ENCODE measurements around the gene SV2B.

SV2B gene

DNA sequence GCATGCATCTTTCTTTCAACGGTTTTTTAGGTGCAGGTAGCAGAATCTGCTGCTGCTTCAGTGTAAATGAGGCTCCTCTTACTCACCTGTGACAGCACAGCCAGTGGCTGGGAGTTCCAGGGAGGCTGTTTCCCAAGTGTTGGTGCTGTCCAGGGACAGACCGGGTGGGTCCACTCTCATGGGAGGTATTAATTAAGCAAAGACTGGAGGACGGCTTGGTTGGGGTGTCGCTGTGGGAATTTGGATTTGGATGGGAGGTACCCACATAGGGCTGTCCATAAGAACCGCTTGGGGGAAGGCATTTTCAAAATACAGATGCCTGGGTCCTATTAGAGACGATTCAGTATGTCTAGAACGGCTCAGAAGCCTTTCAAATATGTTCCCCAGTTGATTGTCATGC lies 42.9 kb downstream of the SV2B start:
- DNase-seq, result no peak

DNA sequence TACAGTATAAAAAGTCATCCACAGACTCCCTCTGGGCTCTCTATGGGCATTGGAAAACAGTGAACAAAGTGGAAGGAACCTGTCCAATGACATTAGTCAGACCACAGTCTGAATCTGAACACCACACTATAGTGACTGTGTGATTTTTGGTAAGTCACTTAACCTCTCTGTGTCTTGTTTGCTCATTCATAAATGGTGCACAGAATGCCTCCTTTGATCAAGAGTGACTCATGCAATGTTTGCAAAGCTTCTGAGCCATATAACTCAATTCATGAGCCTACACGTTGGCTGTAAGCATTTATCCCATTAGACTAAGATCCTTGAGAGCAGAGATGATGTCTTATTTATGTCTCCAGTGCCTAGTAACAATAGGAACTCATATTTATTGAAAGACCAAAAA lies 46.7 kb downstream of the SV2B start:
- DNase-seq, result no peak

DNA sequence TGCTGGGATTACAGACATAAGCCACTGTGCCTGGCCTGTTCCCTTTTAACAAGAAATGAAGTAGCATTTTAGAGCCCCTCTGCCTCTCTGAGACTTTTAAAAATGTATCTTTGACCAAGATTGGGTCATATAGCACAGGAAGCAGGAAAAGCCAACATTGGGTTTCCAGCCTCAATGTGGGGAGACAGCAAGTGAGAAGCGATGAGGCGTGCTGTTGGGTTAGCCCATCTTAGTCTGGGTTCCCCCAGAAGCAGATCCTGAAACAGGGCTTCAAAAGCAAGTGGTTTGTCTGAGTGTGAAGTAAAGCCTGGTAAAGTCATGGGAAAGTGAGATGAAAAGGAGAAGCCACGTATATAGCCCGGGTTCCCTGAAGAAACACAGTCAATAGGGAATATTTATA lies 48.2 kb downstream of the SV2B start:
- no peak for DNase-seq

DNA sequence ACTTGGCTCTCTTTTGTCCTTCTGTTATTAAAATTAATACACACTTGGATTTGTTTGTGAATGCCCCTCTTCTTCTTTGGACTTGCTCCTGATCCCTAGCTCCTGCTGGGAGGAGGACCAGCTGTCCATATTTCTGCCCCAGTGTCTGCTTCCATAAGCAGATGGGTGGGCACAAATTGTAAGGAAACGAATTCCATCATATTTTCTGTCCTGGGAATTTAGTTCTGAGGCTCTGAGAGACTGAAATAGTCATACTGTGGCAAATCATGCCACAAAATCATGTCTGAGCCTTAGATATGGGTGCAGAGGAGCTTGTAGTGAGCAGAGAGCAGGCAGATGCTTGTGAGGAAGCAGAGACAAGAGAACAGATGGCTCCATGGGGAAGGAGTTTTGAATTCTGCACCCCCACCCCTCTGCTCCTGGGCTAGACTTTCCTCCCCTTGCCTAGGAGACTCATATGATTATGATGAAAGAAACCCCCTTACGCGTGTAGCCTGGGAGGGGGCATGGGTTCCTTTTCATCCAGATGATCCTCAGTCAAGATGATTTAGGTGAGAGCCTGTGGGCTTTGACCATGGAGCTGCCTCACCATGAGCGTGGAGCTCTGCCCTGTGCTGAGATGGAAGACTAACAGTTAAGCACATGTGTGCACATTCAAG lies 50.6 kb downstream of the SV2B start:
- no peak for DNase-seq

DNA sequence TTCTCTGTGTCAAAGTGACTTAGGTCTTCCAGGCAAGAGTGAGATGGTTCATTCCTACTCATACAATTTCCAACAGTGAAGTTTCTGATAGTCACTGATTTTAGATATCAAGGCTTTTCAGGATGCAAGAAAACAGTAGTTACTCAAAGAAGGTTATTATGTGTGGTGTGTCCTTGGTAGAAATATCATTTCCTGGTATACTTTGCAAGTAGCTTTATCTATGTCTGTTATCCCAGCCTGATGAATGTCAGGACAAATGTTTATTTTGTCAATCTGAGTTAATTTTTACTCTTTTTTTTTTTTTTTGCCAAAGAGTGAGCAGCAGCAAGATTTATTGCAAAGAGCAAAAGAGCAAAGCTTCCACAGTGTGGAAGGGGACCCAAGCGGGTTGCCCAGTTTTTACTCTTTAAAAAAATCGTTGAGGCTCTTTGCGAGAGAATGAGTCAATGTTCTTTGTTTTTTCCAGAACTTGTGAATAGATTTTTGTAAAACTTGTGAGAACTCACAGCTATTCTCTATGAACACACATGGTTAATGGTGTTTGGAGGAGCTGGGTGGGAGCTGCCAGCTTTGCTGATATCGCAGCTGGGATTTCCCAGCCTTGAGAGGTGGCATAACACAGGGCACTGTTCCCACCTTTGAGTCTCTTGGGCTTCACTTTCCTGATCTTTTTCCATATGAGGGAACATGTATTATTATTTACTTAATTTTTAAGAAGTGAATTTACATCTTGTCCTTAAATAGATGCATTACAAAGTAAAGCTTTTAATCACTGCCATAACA lies 51.9 kb downstream of the SV2B start:
- no peak for DNase-seq

DNA sequence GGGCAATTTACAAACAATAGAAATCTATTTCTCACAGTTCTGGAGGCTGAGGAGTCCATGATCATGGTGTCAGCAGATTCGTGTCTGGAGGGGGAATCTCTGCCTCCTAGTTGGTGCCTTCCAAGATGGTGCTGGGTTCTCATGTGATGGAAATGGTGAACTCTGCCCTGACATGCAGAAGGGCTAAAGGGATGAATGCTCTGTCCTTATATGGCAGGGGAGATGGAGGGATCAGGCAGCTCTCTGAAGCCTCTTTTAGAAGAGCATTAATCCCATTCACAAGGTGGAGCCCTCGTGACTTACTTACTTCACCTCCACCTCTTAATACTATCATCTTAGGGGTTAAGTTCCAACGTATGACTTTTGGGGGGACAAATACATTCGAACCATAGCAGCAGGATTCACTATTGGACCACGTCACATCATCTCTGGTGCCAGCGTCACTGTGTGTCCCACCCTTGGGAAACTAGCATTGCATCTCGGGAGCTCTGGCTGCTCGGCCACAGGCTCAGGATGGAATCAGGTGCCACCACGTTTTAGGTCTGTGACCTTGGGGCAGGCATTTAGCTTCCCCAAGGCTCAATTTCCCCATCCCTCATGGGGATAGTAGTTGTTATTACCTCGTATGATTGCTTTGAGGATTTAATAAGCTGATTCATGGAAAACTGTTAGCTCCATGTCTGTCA lies 53.0 kb downstream of the SV2B start:
- DNase-seq, result no peak

DNA sequence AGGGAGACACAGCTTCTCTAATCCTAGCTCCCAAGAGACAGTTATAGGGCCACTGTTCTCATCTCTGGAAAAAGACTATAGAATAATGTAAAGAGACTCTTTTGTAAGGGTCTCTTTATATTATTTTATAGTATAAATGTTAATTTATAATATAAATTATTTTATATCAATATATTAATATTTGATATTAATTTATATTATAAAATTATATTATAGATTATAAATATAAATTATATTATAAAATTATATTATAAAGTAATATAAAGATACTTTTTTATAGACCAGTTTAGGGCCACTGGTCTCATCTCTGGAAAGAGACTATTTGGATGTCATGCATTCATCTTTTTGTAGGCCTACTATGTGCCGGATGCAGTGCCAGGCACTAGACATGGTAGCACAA lies 53.9 kb downstream of the SV2B start:
- DNase-seq, result no peak

DNA sequence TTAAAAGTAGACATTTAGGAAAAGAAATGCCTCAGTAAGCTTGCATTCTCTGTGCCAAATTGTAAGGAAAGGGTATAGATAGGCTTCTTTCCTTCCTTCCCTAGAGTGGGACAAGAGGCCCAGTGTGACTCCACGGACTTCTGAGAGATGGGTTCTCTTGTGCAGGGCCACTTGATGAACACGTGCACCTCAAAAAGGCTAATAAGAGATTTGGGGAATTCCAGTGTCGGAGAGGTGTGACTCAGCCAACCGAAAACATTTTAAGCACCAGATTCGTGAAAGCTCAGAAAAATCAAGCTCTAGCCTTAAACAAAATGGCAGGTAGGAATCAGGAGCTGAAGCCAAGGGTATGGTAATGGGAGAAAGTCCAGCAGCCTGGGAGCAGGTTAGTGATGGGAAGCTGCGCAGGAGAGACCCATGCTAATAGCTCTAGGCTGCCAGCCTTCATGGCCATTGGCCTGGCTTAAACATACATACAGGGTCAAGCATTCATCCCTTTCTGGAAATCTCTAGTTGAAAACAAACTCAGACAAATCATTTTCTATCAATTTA lies 56.2 kb downstream of the SV2B start:
- DNase-seq, result no peak

DNA sequence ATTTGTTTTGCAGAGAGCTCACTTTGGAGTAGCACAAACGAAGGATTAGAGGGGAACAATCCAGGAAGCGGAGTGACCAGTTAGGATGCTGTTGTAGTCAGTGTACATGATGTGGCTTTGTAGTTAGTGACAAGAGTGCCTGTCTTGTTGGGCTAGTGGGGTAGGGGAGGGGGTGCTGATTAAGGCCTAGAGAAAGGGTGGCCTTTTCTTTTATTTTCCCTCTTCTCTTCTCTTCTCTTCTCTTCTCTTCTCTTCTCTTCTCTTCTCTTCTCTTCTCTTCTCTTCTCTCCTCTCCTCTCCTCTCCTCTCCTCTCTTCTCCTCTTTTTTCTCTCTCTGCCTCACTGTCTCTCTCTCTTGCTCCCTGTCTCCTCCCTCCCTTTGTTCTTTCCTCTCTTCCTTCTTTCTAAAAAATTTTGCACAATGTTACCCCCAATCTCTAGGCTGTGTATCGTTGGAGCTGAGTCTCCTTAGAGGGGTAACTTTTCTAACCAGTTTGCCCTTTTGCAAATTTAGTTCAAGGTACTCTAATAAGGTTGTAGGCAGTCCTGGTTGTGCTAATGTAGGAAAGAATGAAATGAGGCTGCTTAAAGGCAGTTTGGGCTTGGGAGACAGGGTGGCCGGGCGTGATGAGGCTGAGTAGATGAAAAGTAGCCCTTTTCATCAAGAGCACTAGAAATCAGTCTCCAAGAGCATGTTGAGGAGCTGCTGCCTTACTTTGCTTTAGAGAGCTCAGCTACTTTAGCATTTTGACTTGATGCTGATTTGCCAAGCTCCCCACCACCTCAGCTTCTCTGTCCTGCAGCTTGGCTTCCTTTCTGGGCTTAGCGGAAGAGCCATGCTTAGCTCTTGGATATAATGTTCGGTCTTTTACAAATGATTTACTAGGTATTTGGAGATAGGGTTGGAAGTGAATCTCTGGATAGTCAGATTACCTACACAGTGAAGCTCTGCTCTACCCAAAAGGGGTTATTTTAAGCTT lies 58.6 kb downstream of the SV2B start:
- DNase-seq, result no peak

DNA sequence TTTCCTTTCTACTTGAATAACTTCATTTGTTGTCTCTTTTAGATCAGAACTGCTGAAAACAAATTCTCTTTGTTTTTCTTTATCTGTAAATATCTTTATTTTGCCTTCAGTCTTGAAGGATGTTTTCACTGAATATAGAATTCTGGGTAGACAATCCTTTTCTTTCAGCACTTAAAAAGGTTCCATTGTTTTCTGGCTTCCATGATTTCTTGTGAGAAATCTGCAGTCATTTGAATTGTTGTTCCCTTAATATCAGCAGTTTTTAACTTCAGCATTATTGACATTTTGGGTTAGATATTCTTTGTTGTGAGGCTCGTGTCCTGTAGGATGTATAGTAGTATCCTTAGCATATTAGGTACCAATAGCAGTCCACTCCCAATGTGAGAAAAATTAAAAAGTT lies 65.8 kb downstream of the SV2B start:
- no peak for DNase-seq

DNA sequence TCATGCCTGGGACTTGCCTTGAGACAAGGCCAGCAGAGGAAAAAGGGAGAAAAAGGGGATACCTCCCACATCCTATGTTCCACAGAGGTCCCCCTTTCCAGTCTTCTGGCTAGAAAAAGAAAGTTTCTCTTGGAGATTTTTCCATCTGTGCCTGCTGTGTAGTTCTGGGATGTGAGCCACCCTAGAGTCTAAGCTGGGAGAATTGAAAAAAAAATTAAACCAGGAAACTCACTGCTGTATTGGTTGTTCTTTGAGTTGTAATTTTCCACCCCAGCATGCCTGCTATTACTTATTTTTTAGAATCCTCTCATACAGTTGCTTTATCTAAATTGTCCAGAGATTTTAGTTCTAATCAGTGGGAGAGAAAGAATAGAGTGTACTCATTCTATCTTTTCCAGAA lies 68.4 kb downstream of the SV2B start:
- DNase-seq, result no peak

DNA sequence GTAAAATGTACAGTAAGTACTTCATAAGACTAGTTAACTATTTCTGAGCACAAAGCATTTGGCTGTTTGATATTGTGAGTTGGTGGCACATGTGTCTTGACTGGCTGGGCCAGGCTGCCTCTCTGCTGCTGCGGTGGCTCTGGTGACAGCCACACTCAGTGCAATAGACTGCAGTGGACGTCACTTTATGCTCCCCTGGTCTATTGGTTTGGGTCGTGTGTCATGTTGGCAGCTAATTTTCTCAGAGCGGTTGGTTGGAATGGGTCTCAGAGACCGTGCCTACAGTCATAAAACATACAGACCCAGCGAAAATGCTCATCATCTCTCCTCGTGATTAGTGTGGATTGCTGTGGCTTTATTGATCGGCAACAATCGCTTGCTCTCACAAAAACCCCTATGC lies 71.3 kb downstream of the SV2B start:
- DNase-seq, result no peak

DNA sequence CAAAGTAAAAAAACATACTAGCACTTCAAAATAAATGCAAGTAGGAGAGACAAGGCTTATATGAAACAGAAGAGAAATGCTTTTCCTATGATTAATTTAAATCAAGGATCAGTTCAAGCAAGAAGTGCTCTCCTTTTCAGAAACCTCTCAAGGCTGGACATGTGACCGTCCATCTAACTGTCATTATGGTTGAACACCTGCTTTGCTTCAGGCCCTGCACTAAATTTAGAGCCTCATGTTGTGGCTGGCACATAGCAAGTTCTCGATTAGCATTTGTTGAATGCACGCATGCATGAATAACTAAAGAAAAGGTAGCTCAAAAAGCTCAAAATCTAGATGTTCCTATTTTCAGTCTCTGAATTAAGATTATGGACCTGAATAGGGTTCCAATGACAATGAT lies 82.0 kb downstream of the SV2B start:
- no peak for DNase-seq

DNA sequence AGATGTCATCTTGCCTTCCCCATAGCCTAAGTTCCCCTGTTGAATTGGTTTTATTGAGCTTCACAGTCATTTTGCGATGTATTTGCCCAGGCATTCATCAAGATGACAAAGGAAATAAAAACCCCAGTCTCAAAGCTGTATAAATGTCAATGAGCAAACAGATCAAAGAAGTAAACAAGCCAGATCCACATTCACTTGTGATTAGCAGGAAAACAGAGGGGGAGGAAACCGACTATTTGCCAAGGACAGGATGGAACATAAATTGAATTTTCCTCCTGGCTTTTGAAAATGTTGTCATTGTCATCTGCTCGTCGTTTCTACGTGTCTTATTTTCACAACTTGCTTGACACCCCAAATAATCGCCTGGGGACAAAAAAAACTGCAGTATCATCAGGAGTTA lies 83.5 kb downstream of the SV2B start:
- no peak for DNase-seq

DNA sequence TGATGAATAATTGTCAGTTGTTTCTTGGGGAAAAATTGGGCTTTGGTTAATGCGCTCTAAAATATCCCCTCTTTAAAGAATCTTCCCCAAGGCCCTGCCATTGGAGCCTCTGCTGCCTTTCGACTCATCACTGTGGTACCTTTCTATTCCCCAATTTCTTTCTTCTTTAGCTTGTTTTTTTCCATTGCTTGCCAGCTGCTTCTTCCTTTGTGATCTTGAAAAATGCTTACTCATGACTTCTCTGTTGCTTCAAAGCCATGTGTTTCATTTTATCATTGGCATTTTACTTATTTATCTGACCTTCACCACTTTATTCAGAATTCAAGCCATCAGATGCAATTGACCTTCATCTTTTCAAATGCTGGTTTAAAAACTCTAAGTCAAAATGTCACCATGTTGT lies 84.4 kb downstream of the SV2B start:
- no peak for DNase-seq

DNA sequence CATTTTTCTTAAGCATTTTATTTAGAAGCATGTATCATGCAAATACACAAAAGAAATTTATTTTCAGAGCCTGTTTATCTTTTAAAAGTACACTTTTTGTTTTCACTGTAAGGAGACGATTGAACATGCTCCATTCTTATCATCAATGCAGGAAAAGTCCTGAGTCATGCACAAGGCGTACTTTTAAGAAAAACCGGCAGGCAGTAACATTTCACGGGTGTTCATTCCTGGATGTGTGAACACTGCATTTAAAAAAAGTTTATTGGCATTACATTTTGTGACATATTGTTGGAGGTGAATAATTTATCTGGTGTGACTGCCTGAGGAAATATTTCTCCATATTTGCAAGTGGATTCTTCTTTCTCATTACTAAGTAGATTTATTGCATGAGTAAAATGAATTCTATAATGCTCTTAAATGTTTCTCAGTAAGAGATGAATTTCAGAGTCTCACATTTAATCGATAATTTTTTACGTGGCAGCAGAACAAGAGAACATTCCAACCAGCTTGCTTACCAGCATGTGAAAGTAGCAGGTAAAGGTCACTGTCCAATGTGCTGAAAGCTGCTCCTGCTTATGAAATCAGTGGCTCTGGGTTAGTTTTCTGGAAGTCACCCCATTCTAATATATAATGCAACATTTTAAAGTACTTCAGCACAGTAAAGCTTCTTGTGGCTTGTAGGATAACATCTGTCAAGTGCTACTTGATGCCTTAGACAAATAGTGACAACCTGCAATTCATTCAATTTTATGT lies 87.0 kb downstream of the SV2B start:
- DNase-seq, result no peak

DNA sequence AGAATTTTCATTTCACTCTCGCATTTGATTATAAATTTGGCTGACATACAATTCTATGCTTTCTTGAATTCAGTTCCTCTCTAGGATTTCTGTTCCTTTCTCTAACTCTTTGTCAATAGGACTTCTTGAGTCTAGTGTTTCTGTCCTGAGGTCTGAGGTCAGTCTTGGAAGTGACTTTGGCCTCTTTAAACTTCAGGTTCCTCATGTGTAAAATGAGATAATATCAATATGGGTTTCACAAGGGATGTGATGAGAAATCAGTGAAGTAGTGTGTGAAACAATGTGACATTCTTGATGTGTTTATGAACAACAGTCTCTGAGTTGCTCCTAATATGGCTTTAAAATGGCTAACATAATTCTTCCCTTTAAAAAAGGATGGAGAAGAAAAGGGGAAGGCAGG lies 92.2 kb downstream of the SV2B start:
- DNase-seq, result no peak

DNA sequence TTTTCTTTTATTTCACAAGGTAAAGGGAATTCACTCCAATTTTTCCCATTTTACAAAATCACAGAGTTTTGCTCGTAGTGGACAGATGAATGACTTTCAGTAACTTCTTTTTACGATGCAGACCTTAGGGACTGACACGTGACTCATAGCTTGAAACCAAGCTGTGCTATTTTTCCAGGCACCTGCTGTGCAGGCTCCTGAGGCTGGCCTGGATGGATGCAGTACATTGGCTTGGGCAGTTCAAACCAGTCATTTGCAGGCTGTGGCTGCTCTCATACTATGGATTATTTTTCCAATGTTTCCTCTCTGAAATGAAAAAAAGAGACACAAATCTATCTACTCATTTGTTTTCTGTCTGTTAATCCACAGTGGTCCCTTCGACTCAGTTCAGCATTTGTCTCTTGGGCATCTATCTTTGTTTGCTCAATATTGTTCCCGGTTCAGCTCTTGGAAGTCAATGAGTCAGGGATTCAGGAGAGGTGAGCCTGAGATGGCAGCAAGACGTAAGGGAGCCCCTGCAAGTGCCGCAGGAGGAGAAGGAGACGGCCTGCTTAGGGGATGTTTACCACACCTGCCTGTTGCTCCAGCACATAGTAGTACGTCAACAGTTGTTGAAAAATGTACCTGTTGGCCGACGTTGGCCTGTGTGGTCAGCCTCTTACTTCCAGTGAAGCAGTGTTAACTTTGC lies 92.8 kb downstream of the SV2B start:
- DNase-seq, result no peak

DNA sequence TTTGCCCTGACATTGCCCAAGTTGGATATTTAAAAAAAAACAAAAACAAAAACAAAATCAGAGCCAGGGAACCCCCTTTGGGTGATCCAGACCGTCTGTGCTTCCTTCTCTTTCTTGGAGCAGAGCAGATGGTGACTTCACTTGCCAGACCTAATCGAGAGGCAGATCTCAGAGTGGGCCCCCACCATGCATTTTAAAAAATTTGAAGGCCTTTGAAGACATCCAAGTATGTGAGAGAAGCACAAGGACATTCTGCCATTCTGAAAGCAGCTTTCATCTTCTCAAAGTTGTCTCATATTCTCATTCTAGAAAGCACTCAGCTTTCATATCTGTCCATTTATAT lies 93.3 kb downstream of the SV2B start:
- no peak for DNase-seq

DNA sequence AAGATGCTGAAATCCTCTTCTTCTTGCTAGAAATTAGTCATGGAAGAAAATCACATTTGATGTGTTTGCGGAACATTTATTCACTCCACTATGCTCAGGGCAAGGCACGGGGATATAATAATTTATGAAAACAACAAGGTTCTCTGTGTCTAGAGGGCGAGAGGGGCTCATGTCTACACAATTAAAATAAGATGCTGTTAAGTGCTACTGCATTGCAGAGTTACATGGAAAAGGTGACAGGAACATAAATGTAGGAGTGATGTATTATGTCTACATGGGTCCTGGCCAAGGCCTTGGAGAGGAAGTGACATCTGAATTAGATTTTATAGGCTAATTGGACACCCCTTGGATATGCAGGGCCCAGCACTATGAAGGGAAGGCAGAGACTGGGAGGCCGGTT lies 96.1 kb downstream of the SV2B start:
- DNase-seq, result no peak

DNA sequence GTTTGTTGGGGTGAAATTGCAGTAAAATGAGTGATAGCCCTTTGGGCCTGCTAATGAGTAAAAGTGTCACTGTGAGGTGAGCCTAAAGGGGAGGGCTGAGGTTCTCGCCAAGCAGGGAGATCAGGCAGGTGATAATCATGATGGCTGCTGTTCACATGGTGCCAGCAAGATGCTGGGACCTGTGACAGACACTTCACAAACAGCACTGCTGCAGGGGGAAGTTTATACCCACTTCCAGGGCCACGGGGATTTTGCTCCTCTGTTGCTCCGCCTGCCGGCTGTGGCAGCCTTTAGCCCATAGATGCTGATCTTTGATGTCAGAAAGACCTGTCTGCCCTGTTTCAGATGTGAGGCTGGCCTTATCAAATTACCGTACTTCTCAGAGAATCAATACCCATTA lies 96.7 kb downstream of the SV2B start:
- no peak for DNase-seq

DNA sequence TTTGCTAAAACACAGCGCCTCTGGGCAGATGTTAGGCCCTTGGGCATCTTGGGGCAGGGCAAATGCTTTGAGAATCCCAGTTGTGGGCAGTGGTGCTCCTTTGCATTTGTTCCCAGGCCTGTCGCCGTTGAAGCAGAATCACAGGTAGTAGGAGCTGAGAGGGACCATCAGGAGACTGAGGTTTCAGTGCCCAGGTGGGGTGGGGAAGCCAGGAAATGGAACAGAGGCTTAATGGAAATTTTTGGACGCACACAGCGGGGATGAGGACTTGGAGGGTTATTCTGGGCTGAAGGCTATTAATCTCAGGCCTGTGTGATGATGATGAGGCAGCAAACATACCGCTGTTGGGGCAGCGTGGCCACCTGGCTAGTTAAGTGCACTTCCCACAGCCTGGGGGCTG lies 99.5 kb downstream of the SV2B start:
- no peak for DNase-seq

Measured in stimulated activated CD4-positive, alpha-beta T cell treated with anti-CD3 and anti-CD28 coated beads, Interleukin-4, amount 100 ng/mL, for 24 hours (primary cell).